NCI-H345 treated with DMSO at 0.1 percent for 48 hours (cell line): ENCODE measurements around the gene RPS3.

Experiments used
- DNase-seq: peaks from one replicate; lab custom pipeline; 2025; ENCODE audit not compliant: unreplicated experiment; lab: John Stamatoyannopoulos, UW

The RPS3 gene

GRCh38 chr11:75433443-75433842 lies 34.1 kb downstream of the RPS3 start:
- DNase-seq, result no peak

GRCh38 chr11:75434051-75434450 lies 34.7 kb downstream of the RPS3 start:
- no peak for DNase-seq

GRCh38 chr11:75434886-75435570 lies 35.7 kb downstream of the RPS3 start:
- no peak for DNase-seq

GRCh38 chr11:75435571-75435925 lies 36.2 kb downstream of the RPS3 start:
- no peak for DNase-seq

GRCh38 chr11:75436806-75437205 lies 37.5 kb downstream of the RPS3 start:
- no peak for DNase-seq

- no peak for DNase-seq
Measured at GRCh38 chr11:75437966-75438659, 38.8 kb downstream of the RPS3 start.

GRCh38 chr11:75439026-75439425 lies 39.7 kb downstream of the RPS3 start:
- no peak for DNase-seq

- no peak for DNase-seq
Measured at GRCh38 chr11:75439495-75440120, 40.3 kb downstream of the RPS3 start.

- DNase-seq, result no peak
Measured at GRCh38 chr11:75440960-75441803, 41.9 kb downstream of the RPS3 start.

- no peak for DNase-seq
Measured at GRCh38 chr11:75441804-75442132, 42.5 kb downstream of the RPS3 start.

- no peak for DNase-seq
Measured at GRCh38 chr11:75442161-75442885, 43.0 kb downstream of the RPS3 start.

- no peak for DNase-seq
Measured at GRCh38 chr11:75443043-75443442, 43.7 kb downstream of the RPS3 start.

- no peak for DNase-seq
Measured at GRCh38 chr11:75445315-75445953, 46.1 kb downstream of the RPS3 start.

GRCh38 chr11:75447415-75447814 lies 48.1 kb downstream of the RPS3 start:
- DNase-seq, result no peak

- DNase-seq, result no peak
Measured at GRCh38 chr11:75449271-75449670, 50.0 kb downstream of the RPS3 start.

GRCh38 chr11:75449776-75450175 lies 50.5 kb downstream of the RPS3 start:
- no peak for DNase-seq

GRCh38 chr11:75450236-75450635 lies 50.9 kb downstream of the RPS3 start:
- no peak for DNase-seq

GRCh38 chr11:75450826-75451821 lies 51.8 kb downstream of the RPS3 start:
- DNase-seq, result no peak

- no peak for DNase-seq
Measured at GRCh38 chr11:75453916-75454655, 54.8 kb downstream of the RPS3 start.
